ENCODE results near the gene SIPA1.
"Not testable (repeated sequence)": the region's sequence is repeated elsewhere in the genome, so short reads cannot be mapped to it uniquely, and the experiment has no call there.

The SIPA1 gene

GRCh38 chr11:65644837-65645236 is 6.9 kb downstream of the SIPA1 start:
- no peak for DNase-seq

- DNase-seq = no peak
Observed at GRCh38 chr11:65645710-65646109, 7.8 kb downstream of the SIPA1 start.

- DNase-seq = no peak
Observed at GRCh38 chr11:65646288-65646957, 8.5 kb downstream of the SIPA1 start.

GRCh38 chr11:65646958-65647701 is 9.2 kb downstream of the SIPA1 start:
- no peak for DNase-seq

GRCh38 chr11:65648997-65649493 is 11.1 kb downstream of the SIPA1 start:
- DNase-seq = no peak

GRCh38 chr11:65649656-65650546 is 12.0 kb downstream of the SIPA1 start:
- no peak for DNase-seq

GRCh38 chr11:65650547-65651338 is 12.8 kb downstream of the SIPA1 start:
- DNase-seq = no peak

- DNase-seq = no peak
Observed at GRCh38 chr11:65651339-65651588, 13.4 kb downstream of the SIPA1 start.

- DNase-seq = no peak
Observed at GRCh38 chr11:65651589-65652510, 13.9 kb downstream of the SIPA1 start.

- peak; percentile 96 to 98 for DNase-seq
Observed at GRCh38 chr11:65652511-65653228, 14.8 kb downstream of the SIPA1 start.

- no peak for DNase-seq
Observed at GRCh38 chr11:65653229-65654225, 15.6 kb downstream of the SIPA1 start.

GRCh38 chr11:65654375-65655349 is 16.8 kb downstream of the SIPA1 start:
- no peak for DNase-seq

- DNase-seq = no peak
Observed at GRCh38 chr11:65655570-65656332, 17.9 kb downstream of the SIPA1 start.

- DNase-seq = no peak
Observed at GRCh38 chr11:65657426-65657825, 19.5 kb downstream of the SIPA1 start.

- DNase-seq = no peak
Observed at GRCh38 chr11:65658174-65659021, 20.5 kb downstream of the SIPA1 start.

- no peak for DNase-seq
Observed at GRCh38 chr11:65660038-65660437, 22.1 kb downstream of the SIPA1 start.

GRCh38 chr11:65660908-65661307 is 23.0 kb downstream of the SIPA1 start:
- DNase-seq = not testable (repeated sequence)
